Measurements from ENCODE around the gene THSD7A.

- TF ChIP-seq POLR2AphosphoS5 (IDR thresholded peaks at IDR 0.05; ENCODE audit: low read depth, low read length), result no peak
- no peak for TF ChIP-seq POLR2A (IDR thresholded peaks at IDR 0.05; ENCODE audit: low read depth, low read length)
Measured at GRCh38 chr7:11787534-11787933, 44.5 kb downstream of the THSD7A start.

All from GM12892 (cell line).